ENCODE measurements around the gene UPF2. TPM values are rescaled to one million over a fixed set of nuclear protein-coding genes. Genes with fewer than 3 reads are reported as not detected.

Gene UPF2
- total RNA-seq, 1 donor from 2014 or later: 21.6 TPM

- H3K4me1 ChIP-seq: no peaks in the 10 kb centered on the region
- H3K9me3 ChIP-seq: no peaks in the 10 kb centered on the region
- TF ChIP-seq CTCF (IDR thresholded peaks at IDR 0.05) (no peak), POLR2AphosphoS5 (IDR thresholded peaks at IDR 0.05; ENCODE audit: insufficient read depth in 1 of 2, low read depth in 1 of 2) (no peak), POLR2A (IDR thresholded peaks at IDR 0.05) (no peak)
- intact Hi-C loops (cut with DNase I): no loop called here
- H3K27me3 ChIP-seq: no peaks in the 10 kb centered on the region
- no peak overlapping the region for H3K27ac ChIP-seq
- H3K4me3 ChIP-seq: no peak overlapping the region
- H3K36me3 ChIP-seq: no peaks in the 10 kb centered on the region
- no peak for DNase-seq (ENCODE audit: extremely low spot score in 2 of 2)
Measured at GRCh38 chr10:11901036-11901301, 141.6 kb downstream of the UPF2 start.

- intact Hi-C loops (cut with DNase I): no loop called here
- Histone ChIP-seq H3K27me3 (no peaks in the 10 kb centered on the region), H3K4me3 (no peak overlapping the region), H3K27ac (no peak overlapping the region), H3K36me3 (no peaks in the 10 kb centered on the region), H3K4me1 (no peaks in the 10 kb centered on the region), H3K9me3 (no peaks in the 10 kb centered on the region)
- TF ChIP-seq POLR2A (IDR thresholded peaks at IDR 0.05) (no peak), POLR2AphosphoS5 (IDR thresholded peaks at IDR 0.05; ENCODE audit: insufficient read depth in 1 of 2, low read depth in 1 of 2) (no peak), CTCF (IDR thresholded peaks at IDR 0.05) (no peak)
- no peak for DNase-seq (ENCODE audit: extremely low spot score in 2 of 2)
Measured at GRCh38 chr10:11899067-11899876, 143.3 kb downstream of the UPF2 start.

- no peak for DNase-seq (ENCODE audit: extremely low spot score in 2 of 2)
- no peaks in the 10 kb centered on the region for H3K27me3 ChIP-seq
- no peaks in the 10 kb centered on the region for H3K4me1 ChIP-seq
- no peaks in the 10 kb centered on the region for H3K36me3 ChIP-seq
- no peaks in the 10 kb centered on the region for H3K9me3 ChIP-seq
- intact Hi-C loops (cut with DNase I): no loop called here
- no peak for TF ChIP-seq POLR2AphosphoS5 (IDR thresholded peaks at IDR 0.05; ENCODE audit: insufficient read depth in 1 of 2, low read depth in 1 of 2)
- TF ChIP-seq POLR2A (IDR thresholded peaks at IDR 0.05): no peak
- TF ChIP-seq CTCF (IDR thresholded peaks at IDR 0.05): no peak
- H3K4me3 ChIP-seq: no peak overlapping the region
- H3K27ac ChIP-seq: no peak overlapping the region
Measured at GRCh38 chr10:11898372-11899066, 144.1 kb downstream of the UPF2 start.

GRCh38 chr10:11898033-11898371, 144.6 kb downstream of the UPF2 start:
- Histone ChIP-seq H3K27ac (no peak overlapping the region), H3K36me3 (no peaks in the 10 kb centered on the region), H3K27me3 (no peaks in the 10 kb centered on the region), H3K4me3 (no peak overlapping the region), H3K9me3 (no peaks in the 10 kb centered on the region), H3K4me1 (no peaks in the 10 kb centered on the region)
- intact Hi-C loops (cut with DNase I): no loop called here
- no peak for TF ChIP-seq CTCF (IDR thresholded peaks at IDR 0.05)
- TF ChIP-seq POLR2A (IDR thresholded peaks at IDR 0.05): no peak
- TF ChIP-seq POLR2AphosphoS5 (IDR thresholded peaks at IDR 0.05; ENCODE audit: insufficient read depth in 1 of 2, low read depth in 1 of 2): no peak
- DNase-seq (ENCODE audit: extremely low spot score in 2 of 2): no peak

GRCh38 chr10:11896549-11897200, 145.9 kb downstream of the UPF2 start:
- no peaks in the 10 kb centered on the region for H3K4me1 ChIP-seq
- H3K4me3 ChIP-seq: no peak overlapping the region
- no peaks in the 10 kb centered on the region for H3K27me3 ChIP-seq
- H3K36me3 ChIP-seq: no peaks in the 10 kb centered on the region
- TF ChIP-seq POLR2AphosphoS5 (IDR thresholded peaks at IDR 0.05; ENCODE audit: insufficient read depth in 1 of 2, low read depth in 1 of 2) (no peak), CTCF (IDR thresholded peaks at IDR 0.05) (no peak), POLR2A (IDR thresholded peaks at IDR 0.05) (no peak)
- no peak for DNase-seq (ENCODE audit: extremely low spot score in 2 of 2)
- no peak overlapping the region for H3K27ac ChIP-seq
- intact Hi-C loops (cut with DNase I): no loop called here
- H3K9me3 ChIP-seq: no peaks in the 10 kb centered on the region
